ENCODE data around the gene TP53I11. TPM values are rescaled to one million over a fixed set of nuclear protein-coding genes. Genes with fewer than 3 reads are reported as not detected.

TP53I11 gene
- total RNA-seq, 2 donors from 2014 or later: 21.8 to 91.0 TPM

- H3K4me3 ChIP-seq: no peak overlapping the region
Measured at GRCh38 chr11:44903035-44903434, 47.6 kb downstream of the TP53I11 start.

GRCh38 chr11:44901786-44902185, 48.9 kb downstream of the TP53I11 start:
- TF ChIP-seq POLR2A (IDR thresholded peaks at IDR 0.05) (no peak), CTCF (IDR thresholded peaks at IDR 0.05) (no peak)
- Histone ChIP-seq H3K36me3 (replicated peaks in 1 of 2; ENCODE audit: insufficient read depth in 1 of 2, low read depth in 2 of 2) (no peaks in the 10 kb centered on the region), H3K9me3 (no peaks in the 10 kb centered on the region), H3K27me3 (no peaks in the 10 kb centered on the region), H3K4me3 (no peak overlapping the region), H3K27ac (no peak overlapping the region), H3K4me1 (no peaks in the 10 kb centered on the region)
- ATAC-seq: no peak
- no peak for DNase-seq
- intact Hi-C loops (cut with DNase I): no loop called here
- 69 to 77% methylated on average over 5 of the region's 5 CpGs for WGBS, 2 donors

More at GRCh38 chr11:44903035-44903434, 47.6 kb downstream of the TP53I11 start:
- no peak for DNase-seq
- no peaks in the 10 kb centered on the region for H3K36me3 ChIP-seq (replicated peaks in 1 of 2; ENCODE audit: insufficient read depth in 1 of 2, low read depth in 2 of 2)
- intact Hi-C loops (cut with DNase I): no loop called here
- H3K4me1 ChIP-seq: no peaks in the 10 kb centered on the region
- H3K27ac ChIP-seq: no peak overlapping the region
- ATAC-seq: no peak
- no peaks in the 10 kb centered on the region for H3K27me3 ChIP-seq
- no peak for TF ChIP-seq CTCF (IDR thresholded peaks at IDR 0.05)
- no peak for TF ChIP-seq POLR2A (IDR thresholded peaks at IDR 0.05)
- no peaks in the 10 kb centered on the region for H3K9me3 ChIP-seq
- 71 to 76% methylated on average over 6 to 7 of the region's 7 CpGs for WGBS, 2 donors

- TF ChIP-seq POLR2A (IDR thresholded peaks at IDR 0.05): no peak
- TF ChIP-seq CTCF (IDR thresholded peaks at IDR 0.05): no peak
- H3K4me1 ChIP-seq: no peaks in the 10 kb centered on the region
- H3K36me3 ChIP-seq (replicated peaks in 1 of 2; ENCODE audit: insufficient read depth in 1 of 2, low read depth in 2 of 2): no peaks in the 10 kb centered on the region
- no peak overlapping the region for H3K4me3 ChIP-seq
- no peak for ATAC-seq
- H3K9me3 ChIP-seq: no peaks in the 10 kb centered on the region
- DNase-seq: no peak
- H3K27ac ChIP-seq: no peak overlapping the region
- H3K27me3 ChIP-seq: no peaks in the 10 kb centered on the region
- WGBS, 2 donors: 74 to 80% methylated on average over 6 to 7 of the region's 7 CpGs
- intact Hi-C loops (cut with DNase I): no loop called here
Measured at GRCh38 chr11:44901120-44901633, 49.5 kb downstream of the TP53I11 start.

GRCh38 chr11:44899959-44900358, 50.7 kb downstream of the TP53I11 start:
- DNase-seq: no peak
- H3K4me3 ChIP-seq: no peak overlapping the region
- no peaks in the 10 kb centered on the region for H3K4me1 ChIP-seq
- TF ChIP-seq POLR2A (IDR thresholded peaks at IDR 0.05) (no peak), CTCF (IDR thresholded peaks at IDR 0.05) (no peak)
- ATAC-seq: no peak
- H3K36me3 ChIP-seq (replicated peaks in 1 of 2; ENCODE audit: insufficient read depth in 1 of 2, low read depth in 2 of 2): no peaks in the 10 kb centered on the region
- H3K27me3 ChIP-seq: no peaks in the 10 kb centered on the region
- no peaks in the 10 kb centered on the region for H3K9me3 ChIP-seq
- intact Hi-C loops (cut with DNase I): no loop called here
- WGBS, 2 donors: 67 to 80% methylated on average over 3 of the region's 3 CpGs
- H3K27ac ChIP-seq: no peak overlapping the region

Data from body of pancreas (tissue), 4 donors.